ENCODE results near the gene RCAN2. TPM values are rescaled to one million over a fixed set of nuclear protein-coding genes. Genes with fewer than 3 reads are reported as not detected.

The RCAN2 gene
- total RNA-seq, 1 donor from 2014 or later, result 3.6 TPM

GRCh38 chr6:46175446-46175845, 315.8 kb downstream of the RCAN2 start:
- peaks cover under 1% of the 10 kb centered on the region for H3K4me1 Mint-ChIP-seq
- DNase-seq (ENCODE audit: low read depth, low spot score), result no peak
- H3K36me3 Mint-ChIP-seq (ENCODE audit: low read depth), result no peaks in the 10 kb centered on the region
- H3K27me3 Mint-ChIP-seq (ENCODE audit: low read depth), result peaks cover 44% of the 10 kb centered on the region
- no peak overlapping the region for H3K27ac Mint-ChIP-seq (ENCODE audit: unreplicated experiment)
- H3K4me3 Mint-ChIP-seq, result no peak overlapping the region
- TF ChIP-seq CTCF (conservative IDR thresholded peaks at IDR 0.05), result no peak
- H3K9me3 Mint-ChIP-seq, result no peaks in the 10 kb centered on the region

- peaks cover 6% of the 10 kb centered on the region for H3K4me1 Mint-ChIP-seq
- H3K27ac Mint-ChIP-seq (ENCODE audit: unreplicated experiment), result no peak overlapping the region
- DNase-seq (ENCODE audit: low read depth, low spot score), result no peak
- H3K4me3 Mint-ChIP-seq, result no peak overlapping the region
- peaks cover 50% of the 10 kb centered on the region for H3K27me3 Mint-ChIP-seq (ENCODE audit: low read depth)
- no peaks in the 10 kb centered on the region for H3K36me3 Mint-ChIP-seq (ENCODE audit: low read depth)
- no peaks in the 10 kb centered on the region for H3K9me3 Mint-ChIP-seq
- TF ChIP-seq CTCF (conservative IDR thresholded peaks at IDR 0.05), result no peak
Observed at GRCh38 chr6:46174904-46175303, 316.3 kb downstream of the RCAN2 start.

- peak overlapping the region; percentile 18 for H3K4me3 Mint-ChIP-seq
- H3K9me3 Mint-ChIP-seq, result no peaks in the 10 kb centered on the region
- H3K4me1 Mint-ChIP-seq, result peaks cover 7% of the 10 kb centered on the region
- H3K27me3 Mint-ChIP-seq (ENCODE audit: low read depth), result peaks cover 47% of the 10 kb centered on the region
- no peak overlapping the region for H3K27ac Mint-ChIP-seq (ENCODE audit: unreplicated experiment)
- H3K36me3 Mint-ChIP-seq (ENCODE audit: low read depth), result no peaks in the 10 kb centered on the region
- TF ChIP-seq CTCF (conservative IDR thresholded peaks at IDR 0.05), result no peak
- no peak for DNase-seq (ENCODE audit: low read depth, low spot score)
Observed at GRCh38 chr6:46172176-46172575, 319.1 kb downstream of the RCAN2 start.

Other genes with a start within 250 kb of the RCAN2 start
- gene CYP39A1, start 161.4 kb upstream of the RCAN2 start, total RNA-seq, result 1.5 and 2.1 TPM in 2 replicates
- 5.8 and 8.4 TPM in 2 replicates for gene SLC25A27, start 161.5 kb upstream of the RCAN2 start, total RNA-seq
- 0.05 and 0.16 TPM in 2 replicates for gene TDRD6, start 196.4 kb upstream of the RCAN2 start, total RNA-seq
- 0.26 and 0.27 TPM in 2 replicates for gene PLA2G7, start 243.9 kb upstream of the RCAN2 start, total RNA-seq